Testis (tissue), 2 donors: ENCODE measurements around the gene MXD3.

Source experiments
- POLR2A ChIP-seq: fragments of 450-650 bp; IDR thresholded peaks from one replicate; pipeline ENCODE4 v1.6.1; 2017; ENCODE audit warnings: antibody characterized with exemption, mild to moderate bottlenecking, moderate library complexity
- TF ChIP-seq, protein P1 (sequence below), 3 experiments: fragments of 450-650 bp in 2 of 3; fragments of 200-600 bp in 1 of 3; sonication (generic) in 1 of 3; IDR thresholded peaks; one replicate each; pipeline ENCODE4 v1.5.1; 2016 to 2019; ENCODE audit warnings: antibody characterized with exemption in 3 of 3, mild to moderate bottlenecking in 2 of 3, moderate library complexity in 1 of 3

DNA sequence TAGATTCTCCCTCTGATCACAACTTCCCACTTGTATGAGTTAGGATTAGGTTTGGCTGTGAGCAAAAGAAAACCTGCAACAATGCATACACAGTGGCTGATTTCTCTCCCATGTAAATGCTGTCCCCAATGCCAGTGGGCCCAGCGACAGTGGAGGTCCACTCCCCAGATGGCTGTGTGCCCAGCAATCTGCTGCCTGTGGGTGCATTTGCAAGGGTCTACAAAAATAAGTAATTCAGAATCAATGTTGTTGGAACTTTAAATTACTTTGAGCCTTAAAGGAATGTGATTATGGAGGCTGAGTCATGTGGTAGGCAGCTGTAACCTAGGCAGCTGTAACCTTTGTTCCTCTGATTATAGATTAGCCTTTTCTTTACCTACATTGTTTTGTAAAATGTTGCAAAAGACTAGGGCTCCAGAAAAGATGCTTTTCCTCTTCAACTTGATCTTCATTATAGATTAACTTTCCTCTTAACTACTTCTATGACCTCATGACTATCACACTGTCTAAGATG is 14.2 kb upstream of the MXD3 start:
- TF ChIP-seq POLR2A: no peak
- TF ChIP-seq, protein P1, sequence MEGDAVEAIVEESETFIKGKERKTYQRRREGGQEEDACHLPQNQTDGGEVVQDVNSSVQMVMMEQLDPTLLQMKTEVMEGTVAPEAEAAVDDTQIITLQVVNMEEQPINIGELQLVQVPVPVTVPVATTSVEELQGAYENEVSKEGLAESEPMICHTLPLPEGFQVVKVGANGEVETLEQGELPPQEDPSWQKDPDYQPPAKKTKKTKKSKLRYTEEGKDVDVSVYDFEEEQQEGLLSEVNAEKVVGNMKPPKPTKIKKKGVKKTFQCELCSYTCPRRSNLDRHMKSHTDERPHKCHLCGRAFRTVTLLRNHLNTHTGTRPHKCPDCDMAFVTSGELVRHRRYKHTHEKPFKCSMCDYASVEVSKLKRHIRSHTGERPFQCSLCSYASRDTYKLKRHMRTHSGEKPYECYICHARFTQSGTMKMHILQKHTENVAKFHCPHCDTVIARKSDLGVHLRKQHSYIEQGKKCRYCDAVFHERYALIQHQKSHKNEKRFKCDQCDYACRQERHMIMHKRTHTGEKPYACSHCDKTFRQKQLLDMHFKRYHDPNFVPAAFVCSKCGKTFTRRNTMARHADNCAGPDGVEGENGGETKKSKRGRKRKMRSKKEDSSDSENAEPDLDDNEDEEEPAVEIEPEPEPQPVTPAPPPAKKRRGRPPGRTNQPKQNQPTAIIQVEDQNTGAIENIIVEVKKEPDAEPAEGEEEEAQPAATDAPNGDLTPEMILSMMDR (IDR thresholded peaks at IDR 0.05): no peak
